ENCODE data around the gene MED26. TPM values are rescaled to one million over a fixed set of nuclear protein-coding genes. Genes with fewer than 3 reads are reported as not detected.

The MED26 gene
- total RNA-seq, 2 experiments from 2014 or later: 12.0 to 14.5 TPM

DNA sequence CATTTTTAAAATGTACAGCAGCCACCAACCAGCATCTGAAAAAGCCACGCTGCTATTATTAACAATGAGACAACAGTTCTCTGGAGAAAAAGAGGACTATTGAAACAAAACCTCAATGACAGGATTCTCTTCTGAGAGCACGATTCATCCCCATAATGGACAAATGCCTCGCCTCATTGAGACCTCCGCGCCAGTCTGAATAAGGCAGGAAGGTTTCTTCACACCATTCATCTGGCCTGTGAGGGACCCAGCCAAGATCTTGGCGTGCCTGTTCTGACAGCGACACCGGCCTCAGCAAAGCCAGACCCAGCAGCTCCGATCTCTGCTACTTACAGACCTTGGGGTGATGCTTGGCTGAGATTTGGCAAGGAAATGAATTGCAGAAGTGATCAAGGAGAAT lies 17.1 kb upstream of the MED26 start:
- CTCF ChIA-PET: no interaction called here

DNA sequence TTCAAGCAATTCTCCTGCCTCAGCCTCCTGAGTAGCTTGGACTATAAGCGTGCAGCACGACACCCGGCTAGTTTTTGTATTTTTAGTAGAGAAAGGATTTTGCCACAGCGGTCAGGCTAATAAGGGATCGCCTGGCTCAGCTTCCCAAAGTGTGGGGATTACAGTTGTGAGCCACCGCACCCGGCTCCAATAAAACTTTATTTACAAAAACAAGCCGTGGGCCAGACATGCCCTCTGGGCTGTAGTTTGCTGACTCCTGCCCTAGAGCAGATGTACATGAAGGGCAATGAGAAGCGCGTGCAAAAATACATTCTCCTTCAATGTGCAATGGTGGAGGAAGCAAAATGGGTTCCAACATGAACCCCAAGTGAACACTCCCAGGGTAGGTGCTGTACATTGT lies 13.7 kb upstream of the MED26 start:
- CTCF ChIA-PET: no interaction called here
- DNase-seq: no peak
- POLR2A ChIA-PET: no interaction called here

More for the DNA sequence above, 17.1 kb upstream of the MED26 start:
- DNase-seq: no peak
- no peak overlapping the region for H3K4me3 Mint-ChIP-seq
- intact Hi-C loops (cut with micrococcal nuclease): no loop called here
- no peaks in the 10 kb centered on the region for H3K27me3 Mint-ChIP-seq
- H3K36me3 Mint-ChIP-seq: peaks cover 34% of the 10 kb centered on the region
- POLR2A ChIA-PET: no interaction called here
- peaks cover 6% of the 10 kb centered on the region for H3K4me1 Mint-ChIP-seq (ENCODE audit: low read depth)
- no peaks in the 10 kb centered on the region for H3K9me3 Mint-ChIP-seq
- no peak overlapping the region for H3K27ac Mint-ChIP-seq

GRCh38 chr19:16640951-16641350 lies 12.9 kb upstream of the MED26 start:
- H3K27me3 Mint-ChIP-seq: no peaks in the 10 kb centered on the region
- ChIA-PET POLR2A (no interaction called here), CTCF (no interaction called here)
- peaks cover 12% of the 10 kb centered on the region for H3K4me1 Mint-ChIP-seq (ENCODE audit: low read depth)
- peaks cover 37% of the 10 kb centered on the region for H3K36me3 Mint-ChIP-seq
- no peak overlapping the region for H3K4me3 Mint-ChIP-seq
- intact Hi-C loops (cut with micrococcal nuclease): no loop called here
- no peaks in the 10 kb centered on the region for H3K9me3 Mint-ChIP-seq
- DNase-seq: no peak
- no peak overlapping the region for H3K27ac Mint-ChIP-seq

More for the DNA sequence above, 13.7 kb upstream of the MED26 start:
- H3K9me3 Mint-ChIP-seq: no peaks in the 10 kb centered on the region
- no peak overlapping the region for H3K27ac Mint-ChIP-seq
- peaks cover 37% of the 10 kb centered on the region for H3K36me3 Mint-ChIP-seq
- H3K4me1 Mint-ChIP-seq (ENCODE audit: low read depth): peaks cover 12% of the 10 kb centered on the region
- H3K27me3 Mint-ChIP-seq: no peaks in the 10 kb centered on the region
- no peak overlapping the region for H3K4me3 Mint-ChIP-seq
- intact Hi-C loops (cut with micrococcal nuclease): no loop called here

- Mint-ChIP-seq H3K27me3 (no peaks in the 10 kb centered on the region), H3K4me1 (ENCODE audit: low read depth) (peaks cover 9% of the 10 kb centered on the region), H3K27ac (no peak overlapping the region), H3K36me3 (peaks cover 29% of the 10 kb centered on the region), H3K9me3 (no peaks in the 10 kb centered on the region), H3K4me3 (no peak overlapping the region)
- ChIA-PET POLR2A (interaction anchor here (1.2 kb wide), 1 partner anchor 19 kb away, joined by 4 read pairs; no protein-coding TSS in a partner anchor), CTCF (no interaction called here)
- DNase-seq: no peak
- intact Hi-C loops (cut with micrococcal nuclease): no loop called here
Measured at GRCh38 chr19:16638666-16639065, 10.7 kb upstream of the MED26 start.

GRCh38 chr19:16637535-16637934 lies 9.5 kb upstream of the MED26 start:
- no peak overlapping the region for H3K4me3 Mint-ChIP-seq
- no peak overlapping the region for H3K27ac Mint-ChIP-seq
- H3K9me3 Mint-ChIP-seq: no peaks in the 10 kb centered on the region
- H3K27me3 Mint-ChIP-seq: no peaks in the 10 kb centered on the region
- no peak for DNase-seq
- intact Hi-C loops (cut with micrococcal nuclease): no loop called here
- ChIA-PET CTCF (no interaction called here), POLR2A (interaction anchor here (1.2 kb wide), 1 partner anchor 20 kb away, joined by 4 read pairs; no protein-coding TSS in a partner anchor)
- peaks cover 23% of the 10 kb centered on the region for H3K36me3 Mint-ChIP-seq
- H3K4me1 Mint-ChIP-seq (ENCODE audit: low read depth): peaks cover 9% of the 10 kb centered on the region

GRCh38 chr19:16631465-16631864 lies 3.5 kb upstream of the MED26 start:
- CTCF ChIA-PET: no interaction called here

DNA sequence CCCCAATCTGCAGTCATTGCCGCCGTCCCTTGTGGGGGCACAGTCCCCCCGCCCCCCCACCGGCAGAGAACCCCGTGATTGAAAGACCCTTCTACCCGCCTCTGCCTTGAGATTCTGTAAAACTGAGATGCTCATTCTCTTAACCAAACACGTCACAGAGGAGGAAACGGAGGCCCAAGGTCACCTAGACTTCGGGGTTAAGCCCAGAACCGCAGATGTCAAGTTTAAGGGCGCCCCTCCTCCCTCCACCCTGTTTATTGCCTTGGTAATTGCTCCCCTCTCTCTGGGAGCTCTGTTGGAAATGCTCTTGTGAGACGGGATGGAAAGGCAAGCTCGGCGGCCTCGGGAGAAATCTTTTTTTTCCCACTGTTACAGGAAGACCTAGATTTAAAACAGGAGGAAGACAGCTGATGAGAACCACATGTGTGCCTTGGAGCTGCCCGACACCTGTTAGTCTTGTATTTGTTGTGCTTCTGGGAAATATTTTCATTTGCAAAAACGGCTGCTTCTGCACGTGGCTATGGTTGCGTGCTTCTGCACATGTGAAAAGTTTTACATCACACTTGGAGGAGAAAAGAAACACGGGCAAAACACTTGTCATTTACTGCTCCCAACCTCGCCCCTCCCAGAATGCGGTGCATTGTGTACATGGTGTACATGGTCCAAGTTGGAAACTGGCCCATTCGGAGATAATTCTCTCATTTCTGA lies 1.1 kb upstream of the MED26 start:
- Mint-ChIP-seq H3K36me3 (peaks cover 24% of the 10 kb centered on the region), H3K27ac (peak overlapping the region; percentile 97), H3K4me1 (ENCODE audit: low read depth) (peaks cover 31% of the 10 kb centered on the region), H3K27me3 (no peaks in the 10 kb centered on the region), H3K4me3 (peak overlapping the region; percentile 99), H3K9me3 (no peaks in the 10 kb centered on the region)
- DNase-seq: peak; percentile 31
- POLR2A ChIA-PET: interaction anchor here (0.5 to 4.2 kb wide), 7 partner anchors 32 to 1241 kb away, joined by 4 to 47 read pairs (median 8); partner anchors contain the start of genes C19orf44, CALR3, CHERP and SMIM7
- intact Hi-C loops (cut with micrococcal nuclease): loop anchor here (1.0 kb wide), 6 partner anchors 31 to 157 kb away; partner anchors contain the start of genes C19orf44, CALR3, CHERP and SMIM7
- CTCF ChIA-PET: interaction anchor here (1.1 to 2.3 kb wide), 2 partner anchors 32 to 41 kb away, joined by 4 to 5 read pairs; partner anchors contain the start of gene TMEM38A

More at GRCh38 chr19:16631465-16631864, 3.5 kb upstream of the MED26 start:
- Mint-ChIP-seq H3K27me3 (no peaks in the 10 kb centered on the region), H3K36me3 (peaks cover 14% of the 10 kb centered on the region), H3K9me3 (no peaks in the 10 kb centered on the region), H3K4me1 (ENCODE audit: low read depth) (peaks cover 15% of the 10 kb centered on the region), H3K4me3 (no peak overlapping the region), H3K27ac (peak overlapping the region; percentile 58)
- POLR2A ChIA-PET: no interaction called here
- no peak for DNase-seq
- intact Hi-C loops (cut with micrococcal nuclease): no loop called here

GRCh38 chr19:16627928-16628182 lies 149 bp downstream of the MED26 start:
- POLR2A ChIA-PET: interaction anchor here (0.6 to 4.2 kb wide), 10 partner anchors 9 to 717 kb away, joined by 3 to 47 read pairs (median 4); partner anchors contain the start of genes C19orf44, CALR3, CHERP and SLC35E1

DNA sequence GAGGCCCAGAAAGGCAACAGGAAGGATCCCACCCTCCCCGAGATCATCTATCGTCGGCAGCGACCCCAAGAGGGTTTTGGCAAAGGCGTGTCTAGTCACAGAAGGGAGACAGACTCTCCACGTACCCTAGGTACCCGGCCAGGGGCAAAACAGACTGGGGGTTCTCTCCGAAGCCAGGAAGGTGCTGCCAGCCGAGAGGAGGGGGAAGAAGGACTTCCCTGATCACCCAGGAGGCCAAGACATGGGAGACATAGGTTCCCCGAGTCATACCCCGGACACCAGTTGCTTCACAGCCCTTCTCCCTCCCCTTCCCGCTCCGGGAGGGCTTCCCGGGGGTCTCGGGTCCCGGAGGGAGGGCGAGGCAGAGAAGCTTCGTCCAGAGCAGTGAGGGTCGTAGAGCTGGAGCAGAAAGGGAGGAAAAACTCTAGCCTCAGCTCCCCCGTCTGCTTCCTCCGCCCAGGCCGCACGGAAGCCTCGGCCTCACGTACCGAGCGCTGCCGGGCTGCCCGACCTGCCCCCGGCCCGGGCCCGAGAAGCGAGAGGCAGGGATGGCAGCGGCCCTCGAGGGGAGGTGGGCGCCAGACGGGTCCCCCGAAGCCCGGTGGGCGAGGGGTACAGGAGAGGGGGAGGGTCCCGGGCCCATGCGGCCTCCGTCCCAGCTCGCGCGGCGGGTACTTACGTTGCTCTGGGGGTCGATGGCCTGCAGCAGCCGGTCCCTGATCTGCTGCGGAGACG lies 644 bp downstream of the MED26 start:
- ChIA-PET CTCF (interaction anchor here (0.8 to 2.3 kb wide), 2 partner anchors 40 to 99 kb away, joined by 3 to 5 read pairs; no protein-coding TSS in a partner anchor), POLR2A (interaction anchor here (0.9 to 4.2 kb wide), 10 partner anchors 9 to 124 kb away, joined by 3 to 47 read pairs (median 4); partner anchors contain the start of genes CHERP, SLC35E1 and TMEM38A)
- no peaks in the 10 kb centered on the region for H3K9me3 Mint-ChIP-seq
- intact Hi-C loops (cut with micrococcal nuclease): no loop called here
- peaks cover 40% of the 10 kb centered on the region for H3K4me1 Mint-ChIP-seq (ENCODE audit: low read depth)
- H3K36me3 Mint-ChIP-seq: peaks cover 27% of the 10 kb centered on the region
- peak; percentile 22 for DNase-seq
- peak overlapping the region; percentile 90 for H3K4me3 Mint-ChIP-seq
- peak overlapping the region; percentile 83 for H3K27ac Mint-ChIP-seq
- no peaks in the 10 kb centered on the region for H3K27me3 Mint-ChIP-seq

More at GRCh38 chr19:16627928-16628182, 149 bp downstream of the MED26 start:
- Mint-ChIP-seq H3K4me1 (ENCODE audit: low read depth) (peaks cover 40% of the 10 kb centered on the region), H3K9me3 (no peaks in the 10 kb centered on the region), H3K36me3 (peaks cover 27% of the 10 kb centered on the region), H3K27me3 (no peaks in the 10 kb centered on the region), H3K4me3 (peak overlapping the region; percentile 90), H3K27ac (no peak overlapping the region)
- DNase-seq: peak; percentile 17
- CTCF ChIA-PET: interaction anchor here (0.8 to 2.3 kb wide), 2 partner anchors 40 to 100 kb away, joined by 3 to 5 read pairs; no protein-coding TSS in a partner anchor
- intact Hi-C loops (cut with micrococcal nuclease): loop anchor here (1.0 kb wide), 6 partner anchors 32 to 156 kb away; partner anchors contain the start of genes C19orf44, CALR3, CHERP and SMIM7

DNA sequence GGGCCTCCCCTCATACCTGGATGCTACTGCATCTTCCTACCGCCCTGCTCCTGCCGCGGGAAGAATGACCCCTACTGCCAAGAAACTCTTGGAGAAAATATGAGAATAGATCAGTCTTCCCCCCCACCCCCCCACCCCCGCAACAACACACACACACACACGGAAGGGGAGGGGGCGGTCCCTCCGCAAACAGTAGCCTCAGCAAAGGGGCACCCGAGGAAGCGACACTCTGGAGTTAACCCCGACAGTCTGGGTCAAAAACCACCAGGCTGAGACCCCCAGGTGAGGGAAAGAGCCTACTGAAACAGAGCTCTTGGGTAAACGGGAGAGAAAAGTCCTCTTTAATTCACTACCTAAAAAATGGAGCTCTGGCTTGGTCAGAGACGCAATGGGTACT lies 1.2 kb downstream of the MED26 start:
- Mint-ChIP-seq H3K36me3 (peaks cover 25% of the 10 kb centered on the region), H3K4me3 (peak overlapping the region; percentile 90), H3K9me3 (no peaks in the 10 kb centered on the region), H3K27ac (peak overlapping the region; percentile 83), H3K27me3 (no peaks in the 10 kb centered on the region), H3K4me1 (ENCODE audit: low read depth) (peaks cover 38% of the 10 kb centered on the region)
- peak; percentile 37 for DNase-seq
- intact Hi-C loops (cut with micrococcal nuclease): no loop called here
- CTCF ChIA-PET: no interaction called here
- POLR2A ChIA-PET: interaction anchor here (0.8 to 4.2 kb wide), 10 partner anchors 8 to 84 kb away, joined by 3 to 47 read pairs (median 4); partner anchors contain the start of genes CHERP, SLC35E1 and TMEM38A

DNA sequence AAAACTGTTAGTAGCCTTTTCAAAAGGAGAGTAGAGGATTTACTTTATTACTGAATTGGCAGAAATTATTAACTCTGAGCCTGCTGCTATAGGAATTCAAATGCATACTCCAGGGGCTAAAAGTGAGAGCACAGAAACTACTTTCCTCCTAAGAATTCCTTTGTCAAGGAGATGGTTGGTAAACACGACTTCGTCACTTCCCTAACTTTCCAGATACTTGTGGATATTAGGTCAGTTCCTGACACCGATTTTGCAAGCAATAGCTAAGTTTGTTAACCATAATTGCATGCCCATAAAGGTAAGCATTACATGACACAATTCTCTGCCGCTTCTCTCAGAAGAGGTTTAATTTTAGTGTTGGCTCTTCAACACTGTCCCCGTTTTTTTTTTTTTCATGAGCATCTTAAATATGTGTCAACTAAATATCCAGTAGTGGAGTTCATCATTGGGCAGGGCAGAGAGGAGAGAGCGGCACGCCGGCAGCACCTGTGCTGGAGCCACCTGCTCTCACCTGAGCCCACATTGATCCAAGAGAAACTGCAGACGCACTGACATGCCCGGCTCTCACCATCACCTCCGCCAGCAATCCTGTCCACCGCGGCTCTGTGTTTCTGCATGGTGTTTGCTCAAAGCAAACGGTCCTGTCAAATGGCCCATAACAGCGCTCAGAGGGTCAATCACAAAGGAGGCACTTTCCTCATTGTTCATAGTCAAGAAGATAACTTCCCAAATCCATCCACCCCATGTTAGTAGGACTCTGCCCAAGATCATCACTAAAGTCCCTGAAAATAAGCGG lies 2.6 kb downstream of the MED26 start:
- Mint-ChIP-seq H3K4me3 (no peak overlapping the region), H3K9me3 (no peaks in the 10 kb centered on the region)
- CTCF ChIA-PET: interaction anchor here (2.0 kb wide), 1 partner anchor 13 kb away, joined by 4 read pairs; no protein-coding TSS in a partner anchor

More for the DNA sequence above, 2.6 kb downstream of the MED26 start:
- Mint-ChIP-seq H3K27me3 (no peaks in the 10 kb centered on the region), H3K27ac (no peak overlapping the region), H3K36me3 (peaks cover 22% of the 10 kb centered on the region), H3K4me1 (ENCODE audit: low read depth) (peaks cover 45% of the 10 kb centered on the region)
- POLR2A ChIA-PET: interaction anchor here (1.7 to 4.2 kb wide), 2 partner anchors 39 to 41 kb away, joined by 5 to 47 read pairs; no protein-coding TSS in a partner anchor
- intact Hi-C loops (cut with micrococcal nuclease): no loop called here
- no peak for DNase-seq
